Tongue (tissue), 3 donors: ENCODE results near the gene UGT8. TPM values are rescaled to one million over a fixed set of nuclear protein-coding genes. Genes with fewer than 3 reads are reported as not detected.

ENCODE experiments used
- DNase-seq: peaks from one replicate; pipeline ENCODE4 v3.0.0-alpha.2; 2015
- small RNA-seq: library from RNA; depleted of rRNA; stranded (forward); fragments of <200 nt; gene quantifications from one replicate; pipeline ENCODE3, GENCODE V24; 2014; ENCODE audit warnings: low replicate concordance
- total RNA-seq: library from RNA; depleted of rRNA; stranded (reverse); fragments of >200 nt; gene quantifications from one replicate; pipeline ENCODE4 v1.2.3, GENCODE V29; 2014

Gene UGT8
- total RNA-seq, 1 donor from 2014 or later, result 5.5 TPM

GRCh38 chr4:114692958-114693357, 94.4 kb downstream of the UGT8 start:
- DNase-seq, result no peak

DNA sequence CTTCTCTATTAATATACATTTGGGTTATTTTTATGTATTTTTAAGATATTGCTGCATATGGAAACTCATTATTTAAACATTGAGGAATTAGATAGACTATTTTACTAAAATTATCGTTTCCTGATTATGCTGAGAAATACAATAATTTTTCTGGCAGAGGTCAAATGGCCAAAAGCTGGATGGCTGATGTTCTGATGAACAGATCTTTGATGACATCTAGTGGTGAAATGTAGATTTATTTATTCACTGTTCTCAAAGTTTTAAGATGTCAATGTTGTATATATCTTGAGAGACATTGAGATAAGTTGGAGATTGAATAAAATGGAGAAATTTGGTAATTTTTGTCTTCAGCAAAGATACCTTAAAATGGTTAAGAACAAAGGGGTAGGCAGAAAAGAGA, 96.2 kb downstream of the UGT8 start:
- peak; percentile 62 for DNase-seq

- DNase-seq, result peak; percentile 11
Observed at GRCh38 chr4:114698231-114698630, 99.6 kb downstream of the UGT8 start.

DNA sequence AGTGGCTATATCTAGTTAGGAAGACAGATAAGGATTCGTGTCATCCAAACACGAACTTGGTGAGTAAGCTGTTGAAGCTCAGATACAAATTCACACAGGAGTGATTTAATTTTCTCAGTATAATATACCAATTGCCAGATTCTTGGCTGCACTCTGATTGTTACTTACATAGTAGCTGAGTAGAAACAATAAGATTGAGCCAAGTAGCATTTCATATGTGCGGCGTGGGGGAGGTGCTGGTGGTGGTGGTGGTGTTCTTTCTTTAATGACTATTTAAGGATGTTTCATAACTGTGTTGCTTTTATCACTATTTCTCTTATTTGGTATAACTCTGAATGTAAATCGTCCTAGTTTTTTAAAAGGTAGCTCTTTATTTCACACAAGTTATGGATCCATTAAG, 102.9 kb downstream of the UGT8 start:
- DNase-seq, result no peak

GRCh38 chr4:114717432-114717831, 118.8 kb downstream of the UGT8 start:
- no peak for DNase-seq

- DNase-seq, result no peak
Observed at GRCh38 chr4:114725066-114725465, 126.5 kb downstream of the UGT8 start.

GRCh38 chr4:114727461-114727860, 128.9 kb downstream of the UGT8 start:
- DNase-seq, result no peak

Small RNA genes within 50 kb of the gene (small RNA-seq; reads per million reads assigned to genes)
- gene MIR577, result 8.3 reads per million, percentile 93 among the genes with 10 or more reads in this experiment
